NT2/D1 (cell line): ENCODE data around the gene LPAR5.

Source experiments
- SUZ12 ChIP-seq: IDR thresholded peaks from 2 replicates; pipeline ENCODE4 v1.6.1; 2011; ENCODE audit not compliant: insufficient read length, insufficient read depth; ENCODE audit errors: extremely low read depth
- YY1 ChIP-seq: IDR thresholded peaks from 2 replicates; pipeline ENCODE4 v1.6.1; 2011; ENCODE audit not compliant: insufficient read length, insufficient read depth
- ZNF274 ChIP-seq: IDR thresholded peaks from 2 replicates; pipeline ENCODE4 v1.6.1; 2011; ENCODE audit warnings: mild to moderate bottlenecking, low read depth, low read length

GRCh38 chr12:6631549-6631961, 4.2 kb downstream of the LPAR5 start:
- no peak for TF ChIP-seq SUZ12
- TF ChIP-seq ZNF274, result no peak
- no peak for TF ChIP-seq YY1
